ENCODE measurements around the gene ALX4. TPM values are rescaled to one million over a fixed set of nuclear protein-coding genes. Genes with fewer than 3 reads are reported as not detected.

Gene ALX4
- total RNA-seq, 4 donors from 2014 or later = not detected

DNA sequence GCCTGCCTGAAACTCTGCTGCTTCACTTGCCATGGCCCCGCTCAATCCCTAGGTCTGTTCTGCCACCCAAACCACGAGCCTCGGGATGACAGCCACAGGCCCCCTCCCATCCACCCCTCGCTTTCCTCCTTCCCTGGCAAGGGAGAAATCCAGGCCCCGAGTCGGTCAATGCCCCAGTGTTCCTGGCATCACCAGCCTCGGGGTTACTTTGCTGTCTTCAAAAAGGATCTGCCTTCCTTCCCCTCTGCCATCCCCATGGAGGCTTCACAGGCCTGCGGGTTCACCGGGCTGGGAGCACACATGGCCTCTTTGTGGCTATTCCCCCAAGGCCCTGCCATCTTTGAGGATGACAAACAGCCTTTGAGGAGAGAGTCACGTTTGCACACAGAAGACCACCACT is 38.8 kb upstream of the ALX4 start:
- in situ Hi-C loops (cut with MboI; ENCODE audit: low pct_ligation_motif_present in 1 of 4, low pct_unique_long_range_greater_than_20kb in 1 of 4, low sequenced_read_pairs in 3 of 4) = no loop called here
- no peaks in the 10 kb centered on the region for H3K9me3 ChIP-seq
- intact Hi-C loops (cut with DNase I; ENCODE audit: low total_unique reads) = no loop called here
- DNase-seq = no peak
- no peaks in the 10 kb centered on the region for H3K27me3 ChIP-seq
- H3K36me3 ChIP-seq = no peaks in the 10 kb centered on the region
- H3K27ac ChIP-seq = no peak overlapping the region
- TF ChIP-seq, protein P1, sequence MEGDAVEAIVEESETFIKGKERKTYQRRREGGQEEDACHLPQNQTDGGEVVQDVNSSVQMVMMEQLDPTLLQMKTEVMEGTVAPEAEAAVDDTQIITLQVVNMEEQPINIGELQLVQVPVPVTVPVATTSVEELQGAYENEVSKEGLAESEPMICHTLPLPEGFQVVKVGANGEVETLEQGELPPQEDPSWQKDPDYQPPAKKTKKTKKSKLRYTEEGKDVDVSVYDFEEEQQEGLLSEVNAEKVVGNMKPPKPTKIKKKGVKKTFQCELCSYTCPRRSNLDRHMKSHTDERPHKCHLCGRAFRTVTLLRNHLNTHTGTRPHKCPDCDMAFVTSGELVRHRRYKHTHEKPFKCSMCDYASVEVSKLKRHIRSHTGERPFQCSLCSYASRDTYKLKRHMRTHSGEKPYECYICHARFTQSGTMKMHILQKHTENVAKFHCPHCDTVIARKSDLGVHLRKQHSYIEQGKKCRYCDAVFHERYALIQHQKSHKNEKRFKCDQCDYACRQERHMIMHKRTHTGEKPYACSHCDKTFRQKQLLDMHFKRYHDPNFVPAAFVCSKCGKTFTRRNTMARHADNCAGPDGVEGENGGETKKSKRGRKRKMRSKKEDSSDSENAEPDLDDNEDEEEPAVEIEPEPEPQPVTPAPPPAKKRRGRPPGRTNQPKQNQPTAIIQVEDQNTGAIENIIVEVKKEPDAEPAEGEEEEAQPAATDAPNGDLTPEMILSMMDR (IDR thresholded peaks at IDR 0.05) = no peak
- TF ChIP-seq POLR2AphosphoS5 (IDR thresholded peaks at IDR 0.05) = no peak
- TF ChIP-seq EP300 (IDR thresholded peaks at IDR 0.05; ENCODE audit: low read depth) = no peak
- no peak for TF ChIP-seq POLR2A (IDR thresholded peaks at IDR 0.05)
- H3K4me3 ChIP-seq = no peak overlapping the region
- 81% methylated on average over 3 to 10 of the region's 10 CpGs for WGBS, 2 donors (ENCODE audit: low coverage in 1 of 2)
- H3K4me1 ChIP-seq = no peaks in the 10 kb centered on the region

DNA sequence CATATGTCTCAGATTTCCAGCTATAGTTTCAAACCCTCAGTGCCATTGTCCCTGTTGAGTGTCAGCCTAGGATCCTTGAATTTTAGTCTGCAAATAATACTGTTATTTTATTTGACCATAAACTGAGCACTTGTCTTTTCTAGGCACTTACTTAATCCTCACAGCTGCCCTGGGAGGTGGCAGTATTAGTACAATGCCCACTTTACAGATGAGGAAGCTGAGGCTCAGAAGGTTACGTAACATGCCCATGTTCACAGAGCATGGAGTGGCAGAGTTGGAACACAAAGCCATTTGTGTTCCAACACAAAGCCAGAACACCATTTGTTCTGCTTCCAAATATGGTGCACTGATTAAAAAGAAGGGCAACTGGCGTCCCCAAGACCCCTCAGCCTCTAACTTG is 38.2 kb upstream of the ALX4 start:
- no peak for TF ChIP-seq POLR2A (IDR thresholded peaks at IDR 0.05)
- TF ChIP-seq POLR2AphosphoS5 (IDR thresholded peaks at IDR 0.05) = no peak
- no peak for TF ChIP-seq EP300 (IDR thresholded peaks at IDR 0.05; ENCODE audit: low read depth)
- TF ChIP-seq, protein P1 (IDR thresholded peaks at IDR 0.05) = no peak
- whole genome bisulfite sequencing, 2 donors (ENCODE audit: low coverage in 1 of 2) = 40 to 80% methylated on average over 1 to 2 of the region's 2 CpGs
- DNase-seq = no peak
- no peak overlapping the region for H3K4me3 ChIP-seq
- H3K36me3 ChIP-seq = no peaks in the 10 kb centered on the region
- in situ Hi-C loops (cut with MboI; ENCODE audit: low pct_ligation_motif_present in 1 of 4, low pct_unique_long_range_greater_than_20kb in 1 of 4, low sequenced_read_pairs in 3 of 4) (no loop called here), intact Hi-C loops (cut with DNase I; ENCODE audit: low total_unique reads) (no loop called here)
- no peaks in the 10 kb centered on the region for H3K27me3 ChIP-seq
- H3K9me3 ChIP-seq = no peaks in the 10 kb centered on the region
- no peaks in the 10 kb centered on the region for H3K4me1 ChIP-seq
- H3K27ac ChIP-seq = no peak overlapping the region

DNA sequence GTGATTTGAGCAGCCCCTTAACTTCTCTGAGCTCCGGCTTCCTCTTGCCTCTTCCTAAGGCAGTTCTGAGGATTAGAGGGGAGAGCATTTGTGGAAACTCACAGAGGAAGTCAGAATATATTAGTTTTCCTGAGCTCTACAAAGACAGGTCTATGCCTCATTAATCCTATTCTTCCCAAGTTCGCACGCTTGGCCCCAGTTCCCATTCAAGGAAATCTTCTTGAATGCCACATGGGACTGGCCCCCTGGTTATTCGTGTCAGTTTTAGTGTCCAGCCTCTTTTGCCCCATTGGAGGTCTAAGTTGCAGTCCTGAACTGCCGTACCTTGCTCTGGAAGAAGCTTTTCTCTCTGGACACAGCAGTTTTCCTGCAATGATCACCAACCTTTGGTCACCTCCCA is 37.6 kb upstream of the ALX4 start:
- Histone ChIP-seq H3K27ac (no peak overlapping the region), H3K4me3 (no peak overlapping the region), H3K36me3 (no peaks in the 10 kb centered on the region), H3K4me1 (no peaks in the 10 kb centered on the region), H3K27me3 (no peaks in the 10 kb centered on the region), H3K9me3 (no peaks in the 10 kb centered on the region)
- in situ Hi-C loops (cut with MboI; ENCODE audit: low pct_ligation_motif_present in 1 of 4, low pct_unique_long_range_greater_than_20kb in 1 of 4, low sequenced_read_pairs in 3 of 4) (no loop called here), intact Hi-C loops (cut with DNase I; ENCODE audit: low total_unique reads) (no loop called here)
- TF ChIP-seq, protein P1 (IDR thresholded peaks at IDR 0.05) = no peak
- TF ChIP-seq POLR2A (IDR thresholded peaks at IDR 0.05) = no peak
- TF ChIP-seq EP300 (IDR thresholded peaks at IDR 0.05; ENCODE audit: low read depth) = no peak
- TF ChIP-seq POLR2AphosphoS5 (IDR thresholded peaks at IDR 0.05) = no peak
- no peak for DNase-seq
- WGBS, 2 donors (ENCODE audit: low coverage in 1 of 2) = 89 to 100% methylated on average over 1 to 5 of the region's 5 CpGs

DNA sequence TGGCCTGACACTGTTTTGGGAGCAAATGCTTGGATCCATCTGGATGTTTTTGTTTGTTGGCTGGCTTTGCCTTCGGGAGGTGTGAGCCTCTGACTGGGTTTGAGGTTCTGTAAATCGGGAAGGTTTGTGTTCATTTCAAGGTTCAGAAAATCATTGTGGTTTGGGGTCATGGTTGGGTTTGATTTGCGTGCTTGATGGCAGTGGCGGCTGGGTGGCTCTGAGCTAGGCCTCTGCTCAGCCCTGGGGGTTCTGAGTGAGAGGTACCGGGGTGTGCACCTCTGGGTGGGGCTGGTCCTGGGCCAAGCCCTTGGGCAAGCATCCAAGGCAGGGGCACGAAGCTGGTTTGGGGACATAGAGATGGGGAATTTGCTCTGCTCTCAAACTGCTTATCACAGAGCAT is 37.0 kb upstream of the ALX4 start:
- Histone ChIP-seq H3K27ac (no peak overlapping the region), H3K36me3 (no peaks in the 10 kb centered on the region), H3K9me3 (no peaks in the 10 kb centered on the region), H3K4me3 (no peak overlapping the region), H3K4me1 (no peaks in the 10 kb centered on the region), H3K27me3 (no peaks in the 10 kb centered on the region)
- DNase-seq = no peak
- in situ Hi-C loops (cut with MboI; ENCODE audit: low pct_ligation_motif_present in 1 of 4, low pct_unique_long_range_greater_than_20kb in 1 of 4, low sequenced_read_pairs in 3 of 4) (no loop called here), intact Hi-C loops (cut with DNase I; ENCODE audit: low total_unique reads) (no loop called here)
- TF ChIP-seq, protein P1 (IDR thresholded peaks at IDR 0.05) = no peak
- TF ChIP-seq POLR2A (IDR thresholded peaks at IDR 0.05) (no peak), EP300 (IDR thresholded peaks at IDR 0.05; ENCODE audit: low read depth) (no peak), POLR2AphosphoS5 (IDR thresholded peaks at IDR 0.05) (no peak)
- WGBS, 2 donors (ENCODE audit: low coverage in 1 of 2) = 78% methylated on average over 6 of the region's 6 CpGs; no CpG with 5 or more reads in 1 of the 2 donors
